Left lung (tissue), 10 donors: Measurements from ENCODE around the gene AOPEP. TPM values are rescaled to one million over a fixed set of nuclear protein-coding genes. Genes with fewer than 3 reads are reported as not detected.

ENCODE experiments used
- ATAC-seq: fragments of 200-7000 bp; cut with Tn5 transposase; one replicate; pipeline ENCODE4 v1.9.1; 2020; ENCODE audit warnings: moderate library complexity
- DNase-seq, 4 donors: peaks; one replicate each; pipeline ENCODE4 v3.0.0-alpha.2; 2013 to 2020
- H3K27ac ChIP-seq, 2 donors: fragments of 200-600 bp; sonication (generic) in 1 of 2; one replicate each; pipeline versions ENCODE4 v1.5.0 to v1.8.0; 2020 to 2021
- H3K27me3 ChIP-seq, 2 donors: fragments of 200-600 bp; sonication (generic) in 1 of 2; one replicate each; pipeline versions ENCODE4 v1.5.0 to v1.8.0; 2020 to 2021
- H3K36me3 ChIP-seq, 2 donors: fragments of 200-600 bp; sonication (generic) in 1 of 2; one replicate each; pipeline versions ENCODE4 v1.5.0 to v1.8.0; 2020 to 2021
- H3K4me1 ChIP-seq, 2 donors: fragments of 200-600 bp; one replicate each; pipeline ENCODE4 v1.8.0; 2021
- H3K4me3 ChIP-seq, 2 donors: fragments of 200-600 bp; sonication (generic) in 1 of 2; one replicate each; pipeline versions ENCODE4 v1.5.0 to v1.8.0; 2020 to 2021; ENCODE audit warnings: mild to moderate bottlenecking in 1 of 2
- H3K9me3 ChIP-seq, 2 donors: fragments of 200-600 bp; sonication (generic) in 1 of 2; one replicate each; pipeline versions ENCODE4 v1.5.0 to v1.8.0; 2020 to 2021
- intact Hi-C, 2 donors: fragments of 100-400 bp; cut with DNase I; formaldehyde crosslinking; loops; one replicate each; pipeline versions ENCODE4 v1.11.2 to v1.14.2; 2022
- polyA plus RNA-seq, 6 donors: library from polyadenylated mRNA; unstranded; fragments of 120-200 nt; gene quantifications; one replicate each; pipeline ENCODE4 v1.2.1, GENCODE V29; 2013; ENCODE audit not compliant: insufficient read length in 6 of 6
- total RNA-seq, 2 donors: library from RNA; stranded (reverse); fragmentation: NEBNext Ultra II Directional; extraction: Animal tissue kit (Norgen Biotek cat#: 25700); gene quantifications; one replicate each; pipeline ENCODE4 v1.2.1, GENCODE V29; 2021
- TF ChIP-seq, protein P1 (sequence below), 2 donors: fragments of 200-600 bp; sonication (generic) in 1 of 2; IDR thresholded peaks; one replicate each; pipeline versions ENCODE4 v1.5.0 to v1.8.0; 2021; ENCODE audit warnings: antibody characterized with exemption in 2 of 2
- donor health status: DM: no; HTN: yes; CAD: no.
- donor health status: DM: no; HTN: no; CAD: no.

Gene AOPEP
- total and polyA plus RNA-seq, 8 donors = 32.5 to 83.2 (median 39.9) TPM

DNA sequence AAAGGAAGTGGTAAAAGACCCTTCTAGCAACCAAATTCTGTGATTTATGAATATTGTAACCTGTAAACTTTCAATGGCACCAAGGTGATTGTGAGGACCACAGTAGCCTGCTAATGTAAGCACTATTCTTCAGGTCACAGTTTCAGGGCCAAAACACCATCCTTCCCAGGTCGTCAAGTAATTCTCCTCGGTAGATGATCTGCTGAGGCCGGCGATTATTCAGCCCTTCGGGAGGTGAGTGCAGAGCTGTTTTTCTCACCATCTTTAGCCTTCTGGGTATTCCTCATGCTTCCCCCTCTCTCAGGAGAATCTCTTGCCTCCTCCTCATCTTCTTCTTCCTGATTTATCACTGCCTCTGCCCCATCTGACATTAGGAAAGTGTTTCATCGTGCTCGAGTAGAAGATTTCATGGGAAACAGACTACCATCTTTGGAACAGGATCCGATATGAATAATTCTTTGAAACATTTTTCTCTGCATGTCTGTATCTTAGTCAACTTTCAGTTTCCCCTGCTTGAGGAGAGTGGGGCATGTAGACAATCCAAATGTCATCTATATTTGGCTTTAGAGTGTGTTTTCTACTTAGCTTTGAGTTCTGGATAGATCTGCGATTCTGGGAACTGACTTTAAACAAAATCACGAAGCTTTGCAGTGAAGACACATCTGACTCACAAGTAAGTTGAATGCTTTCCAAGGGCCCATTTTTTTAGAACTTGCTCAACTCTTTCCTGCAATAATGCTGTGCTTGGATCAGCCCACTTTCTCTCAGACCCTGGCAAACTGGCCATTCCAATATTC, 173.9 kb downstream of the AOPEP start:
- H3K4me3 ChIP-seq = no peak overlapping the region
- peaks cover 5 to 7% of the 10 kb centered on the region in 2 donors for H3K4me1 ChIP-seq
- H3K27me3 ChIP-seq = no peaks in the 10 kb centered on the region
- peak overlapping the region; percentile 60 to 80 for H3K27ac ChIP-seq
- TF ChIP-seq, protein P1, sequence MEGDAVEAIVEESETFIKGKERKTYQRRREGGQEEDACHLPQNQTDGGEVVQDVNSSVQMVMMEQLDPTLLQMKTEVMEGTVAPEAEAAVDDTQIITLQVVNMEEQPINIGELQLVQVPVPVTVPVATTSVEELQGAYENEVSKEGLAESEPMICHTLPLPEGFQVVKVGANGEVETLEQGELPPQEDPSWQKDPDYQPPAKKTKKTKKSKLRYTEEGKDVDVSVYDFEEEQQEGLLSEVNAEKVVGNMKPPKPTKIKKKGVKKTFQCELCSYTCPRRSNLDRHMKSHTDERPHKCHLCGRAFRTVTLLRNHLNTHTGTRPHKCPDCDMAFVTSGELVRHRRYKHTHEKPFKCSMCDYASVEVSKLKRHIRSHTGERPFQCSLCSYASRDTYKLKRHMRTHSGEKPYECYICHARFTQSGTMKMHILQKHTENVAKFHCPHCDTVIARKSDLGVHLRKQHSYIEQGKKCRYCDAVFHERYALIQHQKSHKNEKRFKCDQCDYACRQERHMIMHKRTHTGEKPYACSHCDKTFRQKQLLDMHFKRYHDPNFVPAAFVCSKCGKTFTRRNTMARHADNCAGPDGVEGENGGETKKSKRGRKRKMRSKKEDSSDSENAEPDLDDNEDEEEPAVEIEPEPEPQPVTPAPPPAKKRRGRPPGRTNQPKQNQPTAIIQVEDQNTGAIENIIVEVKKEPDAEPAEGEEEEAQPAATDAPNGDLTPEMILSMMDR (IDR thresholded peaks at IDR 0.05) = no peak
- peak in 2 of 4 donors; percentile 77 to 89 for DNase-seq
- intact Hi-C loops = no loop called here
- peak; percentile 78 for ATAC-seq
- H3K36me3 ChIP-seq = no peaks in the 10 kb centered on the region
- no peaks in the 10 kb centered on the region for H3K9me3 ChIP-seq

DNA sequence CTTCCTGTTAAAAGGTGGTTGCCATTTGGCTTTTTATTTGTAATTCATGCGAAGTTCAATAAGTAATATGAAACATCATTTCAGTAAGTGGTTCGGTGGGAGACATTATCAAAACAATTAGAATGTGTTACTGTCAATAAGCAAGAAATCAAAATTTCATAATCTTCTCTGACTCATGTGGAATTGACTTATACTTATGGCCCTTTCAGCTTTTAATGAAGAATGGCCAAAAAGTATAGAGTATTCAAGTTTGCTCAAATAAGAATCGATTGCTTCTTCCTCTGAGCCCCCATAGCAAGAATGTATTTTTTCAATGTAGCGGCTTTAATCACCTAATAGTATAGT, 174.5 kb downstream of the AOPEP start:
- H3K27ac ChIP-seq = peak overlapping the region; percentile 60 to 80
- ATAC-seq = peak; percentile 24

DNA sequence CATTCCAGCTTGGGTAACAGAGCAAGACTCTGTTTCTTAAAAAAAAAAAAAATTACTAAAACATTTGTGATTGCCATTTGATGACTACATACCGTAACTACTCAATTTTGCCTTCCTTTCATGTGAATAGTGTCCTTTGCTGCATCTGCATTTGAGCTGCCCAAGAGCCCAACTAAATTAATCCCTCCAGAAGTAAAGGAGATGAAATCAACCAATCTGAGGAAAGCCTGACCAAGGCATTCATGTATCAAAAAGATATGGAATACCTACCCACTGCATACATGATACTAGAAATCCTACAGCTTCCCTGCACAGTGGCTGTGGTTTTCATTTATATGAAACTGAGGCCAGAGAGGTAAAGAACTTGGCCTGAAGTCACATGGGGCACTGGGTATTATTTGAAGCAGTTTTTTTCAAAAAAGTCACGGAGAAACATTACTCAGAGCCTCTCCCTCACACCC, 177.5 kb downstream of the AOPEP start:
- Histone ChIP-seq H3K36me3 (no peaks in the 10 kb centered on the region), H3K4me1 (peaks cover 19% of the 10 kb centered on the region in 2 donors), H3K27me3 (no peaks in the 10 kb centered on the region), H3K4me3 (no peak overlapping the region), H3K27ac (no peak overlapping the region), H3K9me3 (no peaks in the 10 kb centered on the region)
- no peak for DNase-seq
- TF ChIP-seq, protein P1 (IDR thresholded peaks at IDR 0.05) = no peak
- no peak for ATAC-seq
- intact Hi-C loops = no loop called here

More for the DNA sequence above, 174.5 kb downstream of the AOPEP start:
- Histone ChIP-seq H3K36me3 (no peaks in the 10 kb centered on the region), H3K4me1 (peaks cover 5 to 7% of the 10 kb centered on the region in 2 donors), H3K4me3 (no peak overlapping the region), H3K27me3 (no peaks in the 10 kb centered on the region), H3K9me3 (no peaks in the 10 kb centered on the region)
- TF ChIP-seq, protein P1 (IDR thresholded peaks at IDR 0.05) = no peak
- DNase-seq = no peak
- intact Hi-C loops = no loop called here

DNA sequence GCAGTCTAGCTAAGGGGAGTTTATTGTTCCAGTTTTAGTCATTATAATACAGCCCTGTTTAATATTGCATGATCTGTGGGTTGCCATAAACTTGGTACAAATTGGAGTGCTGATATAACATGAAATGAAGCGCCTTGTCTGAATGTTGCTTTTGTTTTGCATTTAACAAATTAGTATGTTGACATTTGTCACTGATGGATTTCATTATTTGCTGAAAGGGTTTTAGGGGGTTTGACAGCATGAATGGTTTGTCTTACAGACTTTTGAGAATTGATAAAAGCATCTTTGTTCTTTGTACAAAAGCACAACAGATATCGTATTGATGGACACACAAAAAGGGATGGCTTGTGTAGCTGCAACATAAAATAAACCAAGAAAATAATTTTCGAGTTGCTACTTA, 178.3 kb downstream of the AOPEP start:
- Histone ChIP-seq H3K36me3 (no peaks in the 10 kb centered on the region), H3K4me1 (peaks cover 19% of the 10 kb centered on the region in 2 donors), H3K4me3 (no peak overlapping the region), H3K27me3 (no peaks in the 10 kb centered on the region), H3K27ac (no peak overlapping the region), H3K9me3 (no peaks in the 10 kb centered on the region)
- ATAC-seq (no peak), DNase-seq (no peak)
- intact Hi-C loops = no loop called here
- TF ChIP-seq, protein P1 (IDR thresholded peaks at IDR 0.05) = no peak

DNA sequence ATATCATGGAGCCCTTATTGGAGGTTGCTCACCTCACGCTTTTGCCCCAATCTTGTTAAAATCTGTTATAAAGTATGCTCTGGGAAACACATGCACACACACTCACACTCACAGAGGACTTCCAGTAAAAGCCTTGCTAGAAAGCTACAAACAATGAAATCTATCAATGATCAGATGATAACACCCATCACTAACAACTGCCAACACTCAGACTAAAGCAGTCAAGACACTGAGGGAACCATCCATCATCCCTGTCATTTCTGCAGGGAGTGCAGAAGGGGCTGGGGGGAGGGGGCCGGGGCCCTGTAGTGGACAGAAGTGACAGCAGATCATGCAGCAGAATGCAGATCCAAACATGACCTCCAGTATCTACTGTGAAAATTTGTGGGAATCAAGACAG, 179.1 kb downstream of the AOPEP start:
- ATAC-seq (no peak), DNase-seq (no peak)
- Histone ChIP-seq H3K4me1 (peaks cover 19% of the 10 kb centered on the region in 2 donors), H3K9me3 (no peaks in the 10 kb centered on the region), H3K27me3 (no peaks in the 10 kb centered on the region), H3K27ac (no peak overlapping the region), H3K36me3 (no peaks in the 10 kb centered on the region), H3K4me3 (no peak overlapping the region)
- intact Hi-C loops = no loop called here
- TF ChIP-seq, protein P1 (IDR thresholded peaks at IDR 0.05) = no peak
